ENCODE data around the gene KSR2.

The KSR2 gene

DNA sequence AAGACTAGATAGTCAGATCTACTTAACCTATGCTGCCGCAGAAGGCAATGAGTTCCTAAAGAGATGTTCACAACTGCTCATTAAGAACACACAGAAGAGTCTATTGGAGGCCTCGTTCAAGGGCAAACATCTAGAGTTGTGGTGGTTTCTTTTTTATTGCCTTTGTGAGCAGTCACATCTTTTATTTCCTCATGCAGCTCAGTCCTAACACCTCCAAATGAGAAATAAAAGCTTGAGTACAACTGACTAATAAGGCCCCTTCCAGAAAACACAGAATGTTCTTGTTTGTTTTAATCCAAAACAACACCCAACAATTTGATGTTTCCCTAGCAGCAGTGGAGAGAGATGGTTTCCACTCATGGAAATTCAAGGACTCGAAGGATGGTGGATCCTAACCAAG, 483.9 kb downstream of the KSR2 start:
- no peak for DNase-seq

DNA sequence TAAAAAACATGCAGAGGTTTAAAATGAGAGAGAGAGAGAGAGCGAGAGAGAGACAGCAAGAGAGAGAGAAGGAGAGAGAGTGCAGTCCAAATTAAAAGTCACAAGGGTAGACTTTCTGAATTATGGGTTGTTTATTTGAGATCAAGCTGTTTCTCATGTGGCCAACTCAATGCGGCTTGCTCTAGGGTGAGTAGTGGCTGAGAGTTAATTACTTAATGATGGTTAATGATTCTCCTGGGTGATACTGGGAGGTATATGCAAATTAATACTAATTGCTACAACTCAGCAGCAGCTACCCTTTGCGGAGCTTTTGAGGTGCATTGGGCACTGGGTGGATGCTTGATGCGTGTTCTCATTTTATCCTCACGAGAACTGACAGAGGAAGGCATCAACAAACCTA, 485.3 kb downstream of the KSR2 start:
- DNase-seq, result no peak

DNA sequence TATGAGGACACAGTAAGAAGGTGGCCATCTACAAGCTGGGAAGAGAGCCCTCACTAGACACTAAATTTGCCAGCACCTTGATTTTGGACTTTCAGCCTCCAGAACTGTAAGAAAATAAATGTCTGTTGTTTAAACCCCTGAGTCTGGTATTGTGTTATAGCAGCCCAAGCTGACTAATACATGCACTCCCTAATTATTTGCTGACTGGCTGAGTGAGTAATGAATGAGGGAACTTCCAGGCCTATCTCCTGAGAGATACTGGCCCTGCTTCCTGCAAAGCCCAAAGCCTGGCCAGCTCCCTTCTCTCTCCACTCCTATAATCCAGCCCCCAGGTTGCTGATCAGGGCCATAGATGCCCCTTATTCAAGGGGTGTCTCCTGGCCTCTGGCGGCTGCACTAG, 487.3 kb downstream of the KSR2 start:
- no peak for DNase-seq

DNA sequence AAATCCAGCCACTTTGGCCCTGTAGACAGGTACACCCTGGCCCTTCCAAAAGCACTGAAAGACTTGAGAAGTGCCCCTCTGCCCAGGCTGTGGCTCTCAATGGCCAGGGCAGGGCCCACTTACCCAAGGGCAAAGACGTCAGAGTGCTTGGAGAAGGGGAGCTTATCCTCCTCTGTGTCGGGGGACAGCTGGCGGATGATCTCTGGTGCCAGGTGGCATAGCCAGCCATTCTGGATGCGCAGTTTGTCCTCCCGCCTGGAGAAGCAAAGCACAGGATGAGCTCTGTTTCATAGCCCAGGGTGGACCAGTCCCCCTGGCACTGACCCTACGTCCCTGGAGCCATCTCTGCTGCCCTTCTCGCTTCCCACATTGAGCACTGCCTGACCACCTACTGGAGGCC, 492.4 kb downstream of the KSR2 start:
- no peak for DNase-seq

DNA sequence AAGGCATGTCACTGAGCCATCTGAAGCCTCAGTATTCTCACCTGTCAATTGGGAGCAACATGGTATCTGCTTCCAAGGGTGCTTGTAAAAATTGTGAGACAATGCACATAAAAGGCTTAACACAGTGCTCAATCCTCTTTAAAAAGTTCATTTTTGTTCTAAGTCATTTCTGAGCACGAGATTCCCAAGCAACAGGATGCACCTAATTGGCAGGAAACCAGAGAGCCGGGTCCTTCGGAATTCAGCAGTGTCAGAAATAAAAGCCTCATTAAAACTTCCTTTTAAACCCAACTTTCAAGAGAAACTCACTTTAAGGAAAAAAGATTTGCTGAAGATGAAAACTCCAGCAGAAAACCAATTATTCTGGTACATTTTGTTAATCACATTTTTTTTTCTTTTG, 494.9 kb downstream of the KSR2 start:
- no peak for DNase-seq

DNA sequence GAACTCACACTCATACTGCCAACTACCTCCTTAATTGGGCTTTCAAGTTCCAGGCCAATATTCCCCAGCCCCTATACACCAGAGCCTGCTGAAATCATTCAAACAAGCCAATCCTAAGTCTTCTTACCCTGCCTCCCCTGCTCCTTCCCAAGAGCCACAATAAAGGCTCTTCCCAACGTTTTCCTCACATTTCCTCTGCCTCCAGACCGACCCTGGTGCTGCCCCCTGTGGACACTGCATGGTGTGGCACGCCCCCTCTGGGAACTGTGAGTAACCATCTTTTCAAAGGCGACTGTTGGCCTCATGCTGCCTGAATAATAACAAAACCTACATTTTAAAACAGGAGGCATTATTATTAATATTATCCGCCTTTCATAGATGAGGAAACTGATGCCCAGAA, 495.8 kb downstream of the KSR2 start:
- no peak for DNase-seq

DNA sequence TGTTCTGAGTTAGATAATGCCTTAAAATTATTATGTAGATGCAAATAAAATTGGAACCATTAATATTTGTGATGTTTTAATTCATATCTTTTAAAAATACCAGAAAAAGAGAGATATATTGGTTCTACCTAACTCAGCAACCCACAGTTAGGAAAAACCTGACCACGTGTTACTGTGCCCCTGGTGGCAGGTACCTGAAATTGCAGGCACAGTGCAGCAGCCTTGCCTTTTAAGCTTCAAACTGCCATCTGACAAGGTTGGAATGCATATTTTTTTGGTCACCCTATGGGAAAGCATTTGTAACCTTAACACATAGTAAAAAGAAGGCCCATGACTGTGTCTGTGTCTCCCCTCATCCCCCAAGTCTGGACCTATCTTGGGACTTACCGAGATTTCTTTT, 498.0 kb downstream of the KSR2 start:
- no peak for DNase-seq

DNA sequence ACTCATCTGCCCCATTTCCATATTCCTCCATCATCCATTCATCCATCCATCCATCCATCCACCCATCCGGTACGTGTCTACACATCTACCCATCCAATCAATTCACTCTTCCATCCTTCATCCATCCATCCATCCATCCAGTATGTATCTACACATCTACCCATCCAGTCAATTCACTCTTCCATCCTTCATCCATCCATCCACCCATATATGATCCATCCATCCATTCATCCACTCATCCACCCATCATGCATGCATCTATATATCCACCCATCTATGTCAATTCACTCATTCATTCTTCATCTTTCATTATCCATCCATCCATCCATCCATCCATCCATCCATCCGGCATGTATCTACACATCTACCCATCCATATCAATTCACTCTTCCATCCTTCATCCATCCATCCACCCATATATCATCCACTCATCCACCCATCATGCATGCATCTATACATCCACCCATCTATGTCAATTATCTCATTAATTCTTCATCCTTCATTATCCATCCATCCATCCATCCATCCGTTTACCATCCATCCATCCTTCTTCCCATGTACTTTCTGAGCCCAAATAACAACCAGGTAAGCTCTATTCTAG, 498.8 kb downstream of the KSR2 start:
- DNase-seq, result no peak

GRCh38 chr12:117468016-117468415, 500.8 kb downstream of the KSR2 start:
- DNase-seq, result no peak

GRCh38 chr12:117467588-117467987, 501.2 kb downstream of the KSR2 start:
- no peak for DNase-seq

GRCh38 chr12:117466677-117467362, 502.0 kb downstream of the KSR2 start:
- no peak for DNase-seq

GRCh38 chr12:117461732-117462131, 507.1 kb downstream of the KSR2 start:
- no peak for DNase-seq

DNA sequence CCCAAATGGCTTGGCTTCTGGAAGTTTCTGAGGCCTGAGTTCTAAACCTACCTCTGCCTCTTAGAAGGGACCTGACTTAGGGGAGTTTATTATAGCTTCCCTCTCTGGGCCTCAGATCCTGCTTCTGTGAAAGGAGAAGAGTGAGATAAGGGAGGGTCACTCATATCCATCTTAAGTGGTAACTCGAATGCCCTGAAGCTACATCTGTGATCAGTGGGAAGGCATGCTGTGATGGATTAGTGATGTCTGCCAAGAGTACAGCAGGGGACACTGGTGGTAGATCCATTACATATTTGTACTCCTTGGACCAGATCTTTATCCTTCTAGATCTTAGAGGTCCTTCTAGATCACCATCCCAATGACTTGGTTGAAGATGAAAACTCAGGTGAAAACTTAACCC, 509.6 kb downstream of the KSR2 start:
- no peak for DNase-seq

DNA sequence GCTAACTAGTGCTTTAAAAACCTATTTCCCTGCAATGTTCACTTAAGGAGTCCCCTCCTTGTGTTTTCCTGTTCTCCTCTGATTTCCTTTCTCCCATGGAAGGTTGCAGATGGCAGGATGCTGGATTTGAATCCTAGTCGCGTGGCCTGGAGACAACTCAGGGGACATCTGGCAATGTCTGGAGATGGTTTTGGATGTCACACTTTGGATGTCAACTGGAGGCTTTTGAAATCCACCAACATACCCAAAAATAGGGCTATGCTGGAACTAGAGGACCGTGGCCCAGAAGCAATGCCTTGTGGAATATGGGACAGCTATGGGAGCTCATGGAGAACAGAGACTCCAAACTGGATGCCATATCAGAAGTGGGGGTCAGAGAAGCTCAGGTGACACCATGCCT, 511.6 kb downstream of the KSR2 start:
- DNase-seq, result no peak

DNA sequence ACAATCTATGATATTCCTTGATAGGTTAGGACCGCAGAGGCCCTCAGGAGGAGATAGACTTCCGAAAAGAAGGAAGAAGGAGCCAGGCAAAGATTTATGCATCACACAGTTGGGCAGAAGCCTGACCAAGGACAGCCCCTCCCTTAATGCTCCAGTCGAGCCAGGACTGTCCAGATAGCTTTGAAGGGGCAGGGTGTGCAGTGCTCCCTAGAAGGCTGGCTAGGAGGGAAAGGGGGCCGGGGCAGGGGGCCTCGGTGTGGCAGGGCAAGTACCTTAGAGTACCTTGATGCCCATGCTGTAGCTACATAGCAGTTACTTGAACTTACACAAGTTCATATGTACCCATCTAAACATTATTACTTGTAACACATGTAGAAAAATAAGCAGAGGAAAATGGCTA, 512.7 kb downstream of the KSR2 start:
- no peak for DNase-seq

- DNase-seq, result no peak
Measured at GRCh38 chr12:117453961-117454360, 514.8 kb downstream of the KSR2 start.

DNA sequence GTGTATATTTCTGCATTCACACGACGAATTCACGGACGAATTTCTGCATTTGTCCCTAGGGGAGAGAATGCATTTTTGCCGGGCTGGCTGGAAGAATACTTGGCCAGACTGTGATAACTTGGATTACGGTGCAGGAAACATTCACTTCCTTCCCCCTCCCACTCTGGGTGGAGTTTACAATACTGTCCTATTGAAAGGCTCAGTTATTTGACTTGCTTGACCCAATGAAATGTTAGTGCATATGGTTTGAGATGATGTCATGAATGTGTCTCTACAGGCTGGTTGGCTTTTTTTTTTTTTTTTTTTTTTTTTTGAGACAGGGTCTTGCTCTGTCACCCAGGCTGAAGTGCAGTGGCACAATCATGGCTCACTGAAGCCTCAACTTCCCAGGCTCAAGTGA, 516.7 kb downstream of the KSR2 start:
- DNase-seq, result no peak

GRCh38 chr12:117450209-117450608, 518.6 kb downstream of the KSR2 start:
- no peak for DNase-seq

- DNase-seq, result no peak
Measured at GRCh38 chr12:117447665-117448366, 521.0 kb downstream of the KSR2 start.

DNA sequence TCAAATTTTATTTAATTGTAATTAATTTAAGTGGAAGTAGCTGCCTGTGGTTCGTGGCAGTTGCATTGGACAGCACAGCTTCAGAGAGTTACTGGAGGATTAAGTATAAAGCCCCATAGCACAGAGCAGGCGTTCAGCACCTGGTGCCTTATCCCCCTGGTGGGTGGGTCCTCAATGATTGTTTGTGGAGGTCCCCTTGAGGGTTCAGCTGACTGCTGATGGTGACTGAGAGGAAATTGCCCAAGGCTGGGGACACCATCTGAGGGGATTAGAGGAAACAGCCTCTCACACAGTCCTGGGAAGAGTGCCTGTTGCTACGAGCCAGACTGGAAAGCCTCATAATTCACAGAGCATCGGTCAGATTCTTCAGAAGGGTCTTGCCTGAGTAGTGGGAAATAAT, 524.0 kb downstream of the KSR2 start:
- no peak for DNase-seq

- no peak for DNase-seq
Measured at GRCh38 chr12:117441751-117442150, 527.0 kb downstream of the KSR2 start.

GRCh38 chr12:117440384-117440783, 528.4 kb downstream of the KSR2 start:
- DNase-seq, result no peak

DNA sequence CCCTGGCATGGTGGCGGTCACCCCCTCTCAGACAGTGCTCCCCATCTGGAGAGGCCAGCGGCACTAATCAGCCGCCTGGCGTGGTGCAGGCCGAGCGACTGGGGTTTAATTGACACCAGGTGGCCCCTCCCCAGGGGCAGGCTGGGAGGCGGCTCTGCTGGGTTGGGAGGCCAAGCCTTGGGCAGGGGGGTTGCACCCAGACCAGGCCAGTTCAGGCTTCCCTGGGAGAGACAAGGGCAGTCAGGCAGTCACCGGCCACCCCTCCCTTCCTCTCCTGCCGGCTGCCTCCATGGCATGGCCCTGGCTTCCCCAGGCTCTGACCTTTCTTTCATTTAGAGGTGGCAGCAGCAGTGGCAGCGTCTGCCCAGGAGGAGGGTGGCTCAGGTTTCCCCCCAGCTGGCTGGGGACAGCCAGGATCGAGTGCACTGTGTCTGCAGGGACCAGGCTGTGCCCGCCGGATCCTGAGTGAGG, 529.2 kb downstream of the KSR2 start:
- no peak for DNase-seq

DNA sequence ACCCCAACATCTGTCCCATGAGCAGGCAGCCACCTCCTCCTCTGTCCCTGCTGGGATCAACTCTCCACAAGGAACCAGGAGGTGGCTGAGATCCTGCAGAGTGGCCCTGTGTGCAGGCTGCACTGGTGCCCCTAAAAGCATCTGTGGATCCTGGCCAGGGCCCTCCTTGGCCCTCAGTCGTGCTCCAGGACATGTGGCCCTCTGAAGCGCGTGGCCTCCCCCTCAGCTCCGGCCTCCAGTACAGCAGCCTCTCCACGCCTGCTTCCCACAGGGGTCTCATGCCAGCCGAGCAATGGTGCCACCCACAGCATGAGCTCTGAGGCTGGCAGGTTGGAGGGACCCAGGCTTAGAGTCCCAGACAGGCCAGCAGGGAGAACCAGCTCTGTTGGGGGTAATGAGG, 530.0 kb downstream of the KSR2 start:
- DNase-seq, result no peak

Measured in GDM1 (cell line).